GM10847 (cell line): ENCODE measurements around the gene AK9.

Source experiments
- POLR2A ChIP-seq: IDR thresholded peaks from 2 replicates; pipeline ENCODE4 v1.6.1; 2011; ENCODE audit not compliant: insufficient read length; ENCODE audit errors: extremely low read depth

The AK9 gene

DNA sequence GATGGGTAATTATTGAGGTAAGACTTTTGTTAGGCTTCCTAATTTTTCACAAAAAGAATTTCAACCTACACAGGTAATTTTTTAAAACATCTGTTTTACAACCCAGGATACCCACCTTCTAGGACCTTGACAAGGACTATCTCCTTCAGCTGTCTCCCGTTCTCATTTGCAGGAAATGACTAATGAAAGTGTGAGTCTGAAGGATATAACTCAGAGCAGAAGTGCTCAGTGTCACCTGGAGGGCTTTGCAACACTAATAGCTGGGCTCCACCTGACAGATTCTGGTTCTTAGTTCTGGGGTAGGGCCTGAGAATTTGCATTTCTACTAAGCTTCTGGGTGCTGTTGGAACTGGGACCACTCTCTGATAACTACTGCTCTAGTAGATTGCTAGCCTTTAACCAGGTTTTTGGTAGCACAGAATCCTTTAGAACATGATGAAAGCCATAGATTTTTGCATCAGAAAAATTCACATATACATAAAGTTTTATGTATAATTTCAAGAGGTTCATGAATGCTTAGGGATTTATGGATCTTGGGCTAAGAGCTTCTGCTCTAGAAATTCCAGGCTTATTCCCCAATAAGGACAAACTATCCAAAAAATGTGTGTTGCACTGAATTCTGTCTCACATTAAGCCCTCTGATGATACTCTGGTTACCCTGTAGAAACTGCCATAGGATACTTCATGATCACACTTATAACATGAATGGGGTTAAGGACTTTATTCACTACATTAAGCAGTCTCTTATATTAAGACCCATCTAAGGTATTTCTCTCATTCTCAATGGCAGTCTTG, 30.3 kb downstream of the AK9 start:
- TF ChIP-seq POLR2A, result no peak

DNA sequence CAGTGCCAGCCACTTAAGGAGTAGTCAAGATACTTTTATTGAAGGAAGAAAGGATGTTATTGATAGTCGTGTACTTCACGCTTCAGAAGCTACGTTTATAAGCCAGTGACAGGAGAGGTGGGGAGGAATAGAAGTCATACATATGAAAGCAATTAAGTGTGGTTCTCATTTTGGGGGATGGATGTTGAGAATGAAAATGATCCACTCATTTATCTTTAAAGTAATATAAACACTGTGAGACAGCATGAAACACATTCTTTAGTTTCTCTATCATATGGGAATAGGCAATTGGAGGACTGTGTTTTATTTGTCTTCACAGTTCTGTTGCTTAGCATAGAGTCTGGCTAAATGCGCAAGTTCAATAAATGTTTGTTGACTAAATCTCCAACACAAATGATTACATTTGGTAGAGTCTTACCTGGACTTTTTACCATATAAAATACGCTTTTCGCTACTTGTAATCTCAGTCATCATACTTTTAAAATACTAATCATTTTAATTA, 35.2 kb downstream of the AK9 start:
- TF ChIP-seq POLR2A, result no peak

DNA sequence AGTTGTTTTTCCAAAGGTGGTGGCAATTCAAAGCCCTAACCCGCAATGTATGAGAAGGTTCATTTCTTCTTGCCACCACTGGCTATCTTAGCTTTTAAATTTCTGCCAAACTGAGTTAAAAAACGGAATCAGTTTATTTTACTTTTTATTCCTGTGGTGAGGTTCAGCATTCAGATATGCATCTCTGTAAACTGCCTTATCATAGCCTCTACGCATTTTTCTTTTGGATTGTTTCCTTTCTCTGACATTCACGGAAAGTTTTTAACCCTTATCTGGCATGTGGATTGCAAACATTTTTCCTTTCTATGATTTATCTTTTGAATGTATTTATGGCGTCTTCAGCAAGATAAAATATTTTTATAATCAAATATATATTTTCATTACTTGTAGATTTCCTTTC, 37.7 kb downstream of the AK9 start:
- TF ChIP-seq POLR2A, result no peak

DNA sequence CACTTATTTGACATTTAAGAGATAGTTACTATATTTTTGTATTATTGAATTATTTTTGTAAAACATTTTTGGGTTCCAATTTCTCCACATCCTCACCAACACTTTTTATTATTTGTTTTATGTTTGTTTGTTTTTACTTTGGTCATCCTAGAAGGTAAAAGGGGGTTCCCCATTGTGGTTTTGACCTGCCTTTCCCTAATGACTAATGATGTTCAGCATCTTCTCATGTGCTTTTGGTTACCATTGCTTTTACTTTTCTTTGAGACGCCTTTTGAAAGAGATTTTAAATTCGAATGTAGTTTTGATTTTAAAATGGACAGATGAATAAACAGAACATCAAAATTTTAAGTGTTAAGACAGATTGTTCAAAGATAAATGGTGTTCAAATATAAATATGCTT, 46.9 kb downstream of the AK9 start:
- TF ChIP-seq POLR2A, result no peak

DNA sequence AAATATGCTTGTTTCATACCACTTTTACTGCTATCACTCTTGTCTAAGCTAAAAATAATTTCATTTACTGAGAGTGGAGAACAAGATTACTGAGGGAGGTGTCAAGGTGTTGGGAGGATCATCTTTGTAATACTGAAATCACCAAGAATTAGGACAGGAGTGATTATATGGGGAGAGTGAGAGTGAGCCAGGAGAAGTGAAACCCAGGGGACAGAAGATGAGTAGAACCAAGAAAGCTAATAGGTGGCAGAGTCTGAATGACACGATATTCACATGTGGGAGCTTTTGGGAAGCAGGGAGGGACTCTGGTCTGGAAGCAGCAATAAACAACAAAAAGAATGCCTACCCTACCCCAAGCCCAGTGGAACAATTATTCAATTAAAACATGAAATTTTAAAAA, 58.6 kb downstream of the AK9 start:
- TF ChIP-seq POLR2A, result no peak

DNA sequence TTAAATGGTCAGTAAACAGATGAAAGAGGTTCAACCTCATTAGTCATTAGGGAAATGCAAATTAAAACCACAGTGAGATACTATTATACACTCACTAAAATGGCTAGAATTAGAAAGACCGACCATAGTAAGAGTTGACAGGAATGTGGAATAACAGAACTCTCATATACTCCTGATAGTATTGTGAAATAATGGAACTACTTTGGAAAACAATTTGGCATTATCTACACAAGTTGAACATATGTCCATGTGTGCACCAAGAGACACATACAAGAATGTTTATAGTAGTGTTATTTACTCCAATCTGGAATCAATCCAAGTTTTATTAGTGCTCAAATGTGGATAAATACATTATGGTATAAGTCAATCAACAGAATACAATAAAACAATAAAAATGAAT, 59.6 kb downstream of the AK9 start:
- TF ChIP-seq POLR2A, result no peak

DNA sequence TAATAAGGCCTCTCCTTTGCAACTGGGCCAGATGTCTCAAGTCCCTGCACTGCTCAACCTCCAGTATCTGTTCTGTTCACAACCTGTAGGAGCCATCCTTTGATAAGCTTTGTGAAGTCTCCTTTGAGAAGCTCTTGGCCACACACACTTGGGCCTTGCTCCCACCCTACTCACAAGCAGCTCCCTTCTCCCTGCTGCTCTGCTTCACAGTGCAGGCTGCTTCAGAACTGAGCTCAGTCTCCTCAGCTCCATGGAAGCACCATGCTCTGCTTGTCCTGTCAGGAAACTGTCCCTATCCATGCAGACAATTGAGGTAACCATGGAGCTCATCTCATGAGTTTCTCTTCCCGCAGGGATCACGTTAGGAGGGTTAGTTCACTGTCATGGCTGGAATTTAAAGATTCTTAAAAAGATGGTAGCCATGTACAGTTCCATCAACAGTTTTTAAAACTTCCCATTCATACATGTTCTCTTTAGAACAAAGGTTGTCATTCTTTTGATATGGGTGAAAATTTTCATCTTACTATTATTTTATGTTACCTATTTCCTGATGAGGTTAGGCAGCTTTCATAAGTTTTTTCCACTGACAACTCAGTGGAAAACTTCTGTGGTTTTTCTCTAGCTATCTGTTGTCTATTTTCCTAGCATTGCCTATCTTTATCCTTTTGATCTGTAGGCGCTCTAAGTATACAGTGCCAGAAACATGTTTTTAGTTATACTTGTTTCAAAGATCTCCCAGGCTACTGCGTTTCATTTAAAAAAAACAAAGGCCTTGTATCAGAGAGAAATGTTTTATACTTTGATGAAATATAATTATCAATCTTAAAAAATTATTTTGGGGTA, 62.6 kb downstream of the AK9 start:
- TF ChIP-seq POLR2A, result no peak

DNA sequence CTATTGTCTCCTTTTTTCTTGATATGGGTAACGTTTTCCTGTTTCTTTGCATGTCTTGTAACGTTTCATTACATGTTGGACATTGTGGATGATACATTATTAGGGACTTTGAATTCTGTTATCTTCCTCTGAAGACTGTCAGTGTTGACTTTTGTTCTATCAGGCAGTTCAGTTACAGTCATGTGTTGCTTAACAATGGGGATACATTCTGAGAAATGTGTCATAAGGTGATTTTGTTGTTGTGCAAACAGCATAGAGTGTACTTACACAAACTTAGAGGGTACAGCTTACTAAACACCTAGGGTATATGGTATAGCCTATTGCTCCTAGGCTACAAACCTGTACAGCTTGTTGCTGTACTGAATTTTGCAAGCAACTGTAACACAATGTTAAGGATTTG, 64.7 kb downstream of the AK9 start:
- no peak for TF ChIP-seq POLR2A

DNA sequence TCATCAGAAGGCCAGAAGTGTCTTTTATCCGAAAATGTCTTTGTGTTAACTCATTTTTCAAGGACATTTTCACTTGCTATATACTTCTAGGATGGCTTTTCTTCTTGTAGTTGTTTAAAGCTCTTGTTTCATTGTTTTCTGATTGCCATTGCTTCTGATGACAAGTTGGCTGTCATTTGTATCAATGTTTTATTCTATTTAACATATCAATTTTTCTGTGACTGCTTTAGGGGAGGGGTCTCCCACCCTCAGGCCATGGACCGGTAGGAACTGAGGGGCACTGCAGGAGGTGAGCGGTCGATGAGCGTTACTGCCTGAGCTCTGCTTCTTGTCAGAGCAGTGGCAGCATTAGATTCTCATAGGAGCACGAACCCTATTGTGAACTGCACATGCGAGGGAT, 65.8 kb downstream of the AK9 start:
- TF ChIP-seq POLR2A, result no peak

DNA sequence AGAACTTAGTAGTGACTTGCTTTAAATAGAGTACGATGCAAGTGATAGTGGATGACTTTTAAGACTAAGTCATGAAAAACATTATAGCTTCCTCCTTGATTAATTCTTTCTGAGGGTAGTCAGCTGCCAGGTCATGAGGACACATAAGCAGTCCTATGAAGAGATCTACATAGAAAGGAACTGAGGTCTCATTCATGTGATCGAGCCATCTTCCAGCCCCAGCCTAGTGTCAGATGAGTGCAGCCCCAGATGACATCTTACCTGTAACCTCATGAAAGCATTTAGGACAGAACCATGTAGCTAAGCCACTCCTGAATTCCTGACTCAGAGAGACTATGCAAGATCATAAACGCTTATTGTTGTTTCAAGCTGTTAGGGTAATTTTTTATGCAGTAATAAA, 67.7 kb downstream of the AK9 start:
- no peak for TF ChIP-seq POLR2A

DNA sequence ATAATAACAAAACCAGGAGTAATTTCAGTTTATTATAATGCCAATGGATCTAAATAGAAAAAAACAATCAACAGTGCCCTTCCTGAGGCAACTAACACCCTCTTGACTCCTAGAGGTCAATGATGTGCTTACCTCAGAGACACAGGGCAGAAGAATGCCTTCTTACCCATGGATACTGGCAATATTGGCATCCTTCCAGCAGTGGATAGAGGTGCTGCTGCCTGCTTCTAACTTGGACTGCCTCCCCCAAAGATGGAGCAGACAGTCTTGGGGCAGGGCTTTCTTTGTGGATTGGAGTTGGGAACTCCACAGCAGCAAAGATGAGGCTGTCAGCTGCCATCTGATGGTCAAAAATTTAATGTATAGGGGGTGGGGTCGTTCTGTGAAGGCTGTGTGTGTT, 78.7 kb downstream of the AK9 start:
- no peak for TF ChIP-seq POLR2A

DNA sequence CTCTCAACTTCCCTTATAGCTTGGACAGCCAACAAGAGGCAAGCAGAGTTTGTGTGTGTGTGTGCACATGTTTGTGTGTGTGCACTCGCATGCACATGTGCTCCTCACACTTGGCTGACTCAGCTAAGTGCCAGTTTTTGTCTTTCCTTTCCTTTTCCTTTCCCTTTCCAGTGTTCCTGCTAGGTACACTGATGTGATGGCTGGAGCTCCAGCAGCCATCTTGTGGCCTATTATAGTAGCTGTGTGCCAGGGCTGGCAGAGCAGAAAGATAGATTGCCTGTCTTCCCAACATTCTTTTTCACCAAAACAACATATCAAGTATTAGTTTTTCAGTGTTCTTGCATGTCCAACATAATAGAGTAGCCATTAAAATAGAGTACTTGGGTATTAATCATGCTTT, 79.5 kb downstream of the AK9 start:
- TF ChIP-seq POLR2A, result no peak

DNA sequence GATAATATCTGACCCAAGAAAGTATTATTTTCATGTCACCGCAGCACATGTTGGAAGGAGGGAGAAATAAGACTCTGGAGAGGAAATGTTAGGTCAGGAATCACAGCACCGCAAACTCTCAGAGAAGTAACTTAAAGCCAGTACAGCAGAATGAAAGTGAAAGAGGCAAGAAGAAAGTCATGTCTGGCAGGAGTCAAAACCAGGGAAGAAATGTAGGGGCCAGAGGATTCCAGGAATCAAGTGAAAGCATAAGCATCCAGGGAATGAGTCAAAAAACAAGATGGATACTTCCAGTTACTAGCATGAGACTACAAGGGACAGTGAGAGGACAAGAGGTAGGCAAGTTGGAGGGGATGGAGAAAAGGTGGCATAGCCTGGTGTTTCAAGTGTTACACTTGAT, 80.4 kb downstream of the AK9 start:
- no peak for TF ChIP-seq POLR2A

DNA sequence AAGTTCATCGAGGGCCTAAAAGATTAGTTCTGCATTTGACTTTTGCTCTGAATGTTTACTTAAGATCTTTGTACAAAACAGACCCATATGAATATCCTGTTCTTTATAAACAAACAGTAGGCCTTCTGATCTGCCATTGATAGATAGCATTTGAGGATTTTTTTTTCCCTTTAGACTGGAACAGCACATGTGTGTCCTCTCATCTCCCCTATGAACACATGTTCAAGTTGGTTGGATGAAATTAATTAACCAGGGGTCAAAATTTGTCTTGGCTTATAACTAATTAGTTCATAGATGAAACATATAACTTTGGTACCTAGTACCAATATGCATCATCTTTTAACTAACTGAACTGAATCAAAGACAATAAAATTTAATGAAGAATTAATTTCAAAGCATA, 81.3 kb downstream of the AK9 start:
- no peak for TF ChIP-seq POLR2A

DNA sequence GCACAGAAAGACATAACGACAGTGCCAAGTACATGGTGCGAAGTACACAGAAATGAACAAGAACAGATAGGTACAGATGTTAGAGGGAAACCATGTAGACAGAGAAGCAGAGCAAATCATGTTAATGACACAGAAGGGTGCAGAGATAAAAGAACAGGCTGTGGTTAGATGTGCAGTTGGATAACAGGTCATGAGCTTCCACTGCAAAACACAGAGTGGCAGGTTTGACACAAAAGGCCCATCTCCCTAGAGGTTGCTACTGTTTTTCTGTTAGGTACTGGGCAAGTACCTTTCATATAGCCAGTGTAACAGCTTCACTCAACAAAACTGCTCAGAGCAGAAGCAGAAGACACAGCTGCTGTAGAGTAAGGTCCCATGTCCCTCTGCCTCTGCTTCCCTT, 84.6 kb downstream of the AK9 start:
- no peak for TF ChIP-seq POLR2A

DNA sequence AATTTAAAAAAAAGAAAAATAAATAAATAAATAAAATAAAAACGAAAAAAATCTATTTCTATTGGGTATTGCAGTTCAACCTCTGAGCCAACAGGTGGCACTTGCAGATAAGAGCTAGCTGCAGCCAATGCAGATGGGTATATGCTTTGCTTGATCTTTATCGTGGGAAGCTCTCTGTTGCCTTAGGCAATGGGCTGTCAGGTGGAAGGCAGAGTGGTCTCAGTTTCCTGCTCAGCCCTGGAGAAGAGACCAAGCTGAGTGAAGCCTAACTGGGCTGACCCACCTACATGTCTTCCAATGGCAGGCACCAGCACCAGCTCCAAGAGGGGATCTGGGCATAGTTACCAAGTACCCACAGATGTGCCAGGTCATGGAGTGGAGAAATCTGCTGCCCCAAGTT, 95.0 kb downstream of the AK9 start:
- no peak for TF ChIP-seq POLR2A
